BLaER1 (cell line): Measurements from ENCODE around the gene KNDC1.

Source experiments
- H3K27ac ChIP-seq: shearing (Covaris generic); formaldehyde crosslinking; 2 replicates; pipeline ENCODE4 v1.8.1; 2022
- H3K27me3 ChIP-seq: shearing (Covaris generic); formaldehyde crosslinking; 2 replicates; pipeline ENCODE4 v1.8.1; 2022
- H3K36me3 ChIP-seq: shearing (Covaris generic); formaldehyde crosslinking; 2 replicates; pipeline ENCODE4 v1.8.1; 2022
- H3K4me1 ChIP-seq: shearing (Covaris generic); formaldehyde crosslinking; 2 replicates; pipeline ENCODE4 v1.8.1; 2022
- H3K4me2 ChIP-seq: shearing (Covaris generic); formaldehyde crosslinking; 2 replicates; pipeline ENCODE4 v1.8.1; 2022
- H3K4me3 ChIP-seq: shearing (Covaris generic); formaldehyde crosslinking; 2 replicates; pipeline ENCODE4 v1.8.1; 2022
- H3K9ac ChIP-seq: shearing (Covaris generic); formaldehyde crosslinking; 2 replicates; pipeline ENCODE4 v1.8.1; 2022
- H3K9me3 ChIP-seq: shearing (Covaris generic); formaldehyde crosslinking; 2 replicates; pipeline ENCODE4 v1.8.1; 2022
- H4K20me1 ChIP-seq: shearing (Covaris generic); formaldehyde crosslinking; 2 replicates; pipeline ENCODE4 v1.8.1; 2022
- Cebpa-rat ChIP-seq: shearing (Covaris generic); IDR thresholded peaks from 2 replicates; pipeline ENCODE4 v1.8.1; 2022

KNDC1 gene

DNA sequence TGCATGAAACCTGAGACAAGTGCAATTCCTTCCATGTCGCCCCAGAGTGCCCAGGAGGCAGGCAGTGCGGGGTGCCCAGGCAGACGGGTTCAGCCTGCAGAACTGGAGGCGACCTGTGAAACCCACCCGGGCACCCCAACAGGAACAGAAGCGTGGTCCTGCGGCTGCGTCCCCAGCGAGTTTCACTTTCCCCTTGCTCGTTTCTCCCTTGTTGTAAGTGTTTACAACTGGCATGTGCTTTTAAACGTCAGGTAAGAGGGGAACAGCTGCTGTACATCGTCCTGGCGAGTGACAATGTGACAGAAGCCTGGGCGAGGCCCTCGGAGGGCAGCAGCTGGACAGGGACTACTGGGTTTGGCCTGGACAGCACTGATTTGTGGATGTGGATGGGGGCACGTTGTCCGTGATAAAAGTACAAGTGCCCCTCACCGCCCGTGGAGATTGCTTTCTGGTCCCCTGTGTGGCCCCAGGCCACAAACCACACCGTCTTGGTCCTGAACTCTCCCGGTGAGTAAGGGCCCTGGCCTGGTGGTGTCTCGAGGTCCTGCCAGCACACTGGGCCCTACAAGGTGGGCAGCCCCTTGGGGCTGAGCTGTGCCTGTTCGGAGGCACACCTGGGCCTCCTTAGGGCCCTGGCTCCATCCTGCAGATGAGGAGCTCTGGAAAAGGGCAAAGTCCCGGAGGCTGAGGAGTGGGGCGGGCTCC lies 81.6 kb downstream of the KNDC1 start:
- Histone ChIP-seq H3K4me3 (peak overlapping the region; percentile 57), H3K27ac (peak overlapping the region; percentile 15; the same call in 1 of the 2 replicates), H4K20me1 (peaks cover 17% of the 10 kb centered on the region), H3K4me2 (peak overlapping the region; percentile 96), H3K36me3 (no peaks in the 10 kb centered on the region), H3K4me1 (peaks cover 87% of the 10 kb centered on the region), H3K27me3 (peaks cover 58% of the 10 kb centered on the region), H3K9ac (peak overlapping the region; percentile 35; the same call in 1 of the 2 replicates), H3K9me3 (no peaks in the 10 kb centered on the region)
- no peak for TF ChIP-seq Cebpa-rat

DNA sequence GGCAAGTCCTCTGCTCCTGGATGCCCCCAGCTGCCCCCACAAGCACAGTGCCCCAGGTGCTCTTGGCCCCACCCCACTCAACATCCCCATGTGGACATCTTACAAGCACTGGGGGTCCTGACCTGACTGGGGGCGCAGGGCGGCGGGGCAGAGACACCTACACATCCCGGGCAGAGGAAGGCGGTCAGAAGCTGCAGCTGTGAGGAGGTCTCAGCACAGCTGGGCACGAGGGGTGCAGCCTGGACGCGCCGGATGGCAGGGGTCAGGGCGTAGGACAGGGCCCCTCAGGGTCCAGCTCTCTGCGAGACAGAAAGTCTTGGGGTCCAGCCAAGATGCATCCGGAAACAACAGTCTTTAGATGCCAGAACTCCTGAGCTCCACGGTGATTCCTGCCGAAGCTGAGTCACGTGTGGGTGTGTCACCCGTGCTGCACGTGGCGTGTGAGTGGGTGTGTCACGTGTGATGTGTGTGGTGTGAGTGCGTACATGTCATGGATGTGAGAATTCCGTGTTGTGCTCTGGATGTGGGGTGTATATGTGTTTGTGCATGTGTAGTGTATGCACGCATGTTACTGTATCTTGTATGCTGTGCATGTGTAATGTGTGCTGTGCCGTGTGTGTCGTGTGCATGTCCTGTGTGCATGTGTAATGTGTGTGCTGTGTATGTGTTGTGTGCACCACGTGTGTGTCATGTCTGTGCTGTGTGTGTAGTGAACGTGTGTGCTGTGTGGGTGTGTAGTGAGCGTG lies 82.8 kb downstream of the KNDC1 start:
- H3K27ac ChIP-seq, result no peak overlapping the region
- H3K36me3 ChIP-seq, result no peaks in the 10 kb centered on the region
- no peaks in the 10 kb centered on the region for H3K9me3 ChIP-seq
- no peak for TF ChIP-seq Cebpa-rat
- peaks cover 88% of the 10 kb centered on the region for H3K4me1 ChIP-seq
- peak overlapping the region; percentile 96 for H3K4me2 ChIP-seq
- peaks cover 47% of the 10 kb centered on the region for H3K27me3 ChIP-seq
- H4K20me1 ChIP-seq, result peaks cover 6% of the 10 kb centered on the region; the same call in 1 of the 2 replicates
- H3K9ac ChIP-seq, result no peak overlapping the region
- no peak overlapping the region for H3K4me3 ChIP-seq

DNA sequence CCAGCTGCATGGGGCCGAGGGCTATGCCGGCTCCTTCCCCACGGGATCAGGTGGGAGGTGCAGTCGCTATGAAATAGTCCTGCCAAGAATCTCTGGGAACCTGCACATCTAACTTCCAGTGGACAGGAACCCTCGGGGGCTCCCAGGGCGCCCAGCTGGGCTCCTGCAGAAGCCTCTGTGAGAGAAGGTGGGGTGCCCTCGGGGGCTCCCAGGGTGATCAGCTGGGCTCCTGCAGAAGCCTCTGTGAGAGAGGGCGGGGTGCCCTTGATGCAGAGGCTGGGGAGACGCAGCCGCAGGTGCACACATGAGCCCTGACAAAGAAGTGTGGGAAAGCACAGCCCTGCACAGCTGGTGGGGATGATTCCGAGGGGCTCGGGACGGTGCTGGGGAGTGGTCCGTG lies 83.6 kb downstream of the KNDC1 start:
- H3K9ac ChIP-seq, result no peak overlapping the region
- no peak overlapping the region for H3K4me3 ChIP-seq
- H3K9me3 ChIP-seq, result no peaks in the 10 kb centered on the region
- H3K36me3 ChIP-seq, result no peaks in the 10 kb centered on the region
- peaks cover 39% of the 10 kb centered on the region for H3K27me3 ChIP-seq
- no peaks in the 10 kb centered on the region for H4K20me1 ChIP-seq
- H3K4me2 ChIP-seq, result peak overlapping the region; percentile 96
- TF ChIP-seq Cebpa-rat, result no peak
- peaks cover 83% of the 10 kb centered on the region for H3K4me1 ChIP-seq
- no peak overlapping the region for H3K27ac ChIP-seq

DNA sequence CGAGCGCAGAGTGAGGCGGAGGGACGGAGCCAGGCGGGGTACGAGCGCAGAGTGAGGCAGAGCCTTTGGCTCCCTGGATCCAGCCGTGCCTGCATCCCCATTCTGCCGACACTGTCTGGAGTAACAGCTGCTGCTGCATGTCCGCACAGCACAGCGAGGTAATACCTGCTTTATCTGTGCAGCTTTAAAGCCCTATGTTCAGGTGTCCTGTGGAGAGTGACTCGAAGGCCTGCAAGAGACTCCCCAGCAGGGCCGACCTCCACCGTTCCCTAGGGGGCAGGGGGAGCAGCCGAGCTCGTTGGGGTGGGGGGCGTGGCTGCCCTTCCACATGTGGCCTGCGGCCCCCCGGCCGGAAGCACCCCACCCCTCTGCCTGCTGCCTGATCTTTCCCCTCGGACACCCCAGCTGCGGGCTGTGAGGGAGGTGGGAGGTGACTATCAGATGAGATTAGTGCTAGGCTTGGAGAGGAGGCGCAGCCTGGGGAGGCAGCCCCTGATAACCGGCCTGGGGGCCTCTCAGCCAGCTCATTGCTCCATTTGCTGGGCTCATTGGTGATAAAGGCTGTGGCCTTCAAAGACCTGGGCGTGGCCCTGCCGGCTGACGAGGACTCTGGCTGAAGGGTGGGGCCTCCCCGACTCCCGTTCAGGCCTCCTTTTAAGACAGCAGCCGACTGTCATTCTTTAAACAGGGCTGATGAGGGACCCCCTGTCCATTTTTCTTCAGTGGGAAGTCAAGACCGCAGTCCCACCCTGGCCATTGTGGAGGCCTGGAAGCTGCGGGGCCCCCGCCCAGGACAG lies 85.6 kb downstream of the KNDC1 start:
- Histone ChIP-seq H3K9ac (no peak overlapping the region), H3K27me3 (peaks cover 24% of the 10 kb centered on the region), H3K36me3 (no peaks in the 10 kb centered on the region), H3K27ac (no peak overlapping the region), H3K4me3 (peak overlapping the region; percentile 14; the same call in 1 of the 2 replicates), H3K4me1 (peaks cover 73% of the 10 kb centered on the region), H3K4me2 (peak overlapping the region; percentile 96), H4K20me1 (no peaks in the 10 kb centered on the region), H3K9me3 (no peaks in the 10 kb centered on the region)
- no peak for TF ChIP-seq Cebpa-rat

DNA sequence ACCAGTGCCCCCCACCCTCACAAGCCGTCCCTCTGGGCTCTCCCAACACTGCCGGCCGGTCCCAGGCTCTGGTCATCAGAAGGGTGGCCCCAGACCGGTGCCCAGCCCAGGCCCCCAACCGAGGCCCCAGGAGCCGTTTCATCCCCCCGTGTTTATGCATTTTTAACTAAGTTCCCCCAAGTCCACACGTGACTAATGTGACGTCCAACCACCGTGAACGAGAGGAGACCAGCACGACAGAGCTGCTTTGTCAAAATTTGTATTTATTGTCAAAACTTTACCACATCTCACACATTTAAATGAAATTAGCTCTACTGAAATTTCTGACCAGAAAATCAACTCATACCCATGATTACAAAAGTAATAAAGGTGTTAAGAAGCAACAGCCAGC lies 86.2 kb downstream of the KNDC1 start:
- TF ChIP-seq Cebpa-rat, result no peak
- no peaks in the 10 kb centered on the region for H3K9me3 ChIP-seq
- peak overlapping the region; percentile 14; the same call in 1 of the 2 replicates for H3K4me3 ChIP-seq
- peaks cover 20% of the 10 kb centered on the region for H3K27me3 ChIP-seq
- H3K9ac ChIP-seq, result no peak overlapping the region
- H3K36me3 ChIP-seq, result no peaks in the 10 kb centered on the region
- no peaks in the 10 kb centered on the region for H4K20me1 ChIP-seq
- H3K4me2 ChIP-seq, result peak overlapping the region; percentile 96
- H3K4me1 ChIP-seq, result peaks cover 67% of the 10 kb centered on the region
- no peak overlapping the region for H3K27ac ChIP-seq

DNA sequence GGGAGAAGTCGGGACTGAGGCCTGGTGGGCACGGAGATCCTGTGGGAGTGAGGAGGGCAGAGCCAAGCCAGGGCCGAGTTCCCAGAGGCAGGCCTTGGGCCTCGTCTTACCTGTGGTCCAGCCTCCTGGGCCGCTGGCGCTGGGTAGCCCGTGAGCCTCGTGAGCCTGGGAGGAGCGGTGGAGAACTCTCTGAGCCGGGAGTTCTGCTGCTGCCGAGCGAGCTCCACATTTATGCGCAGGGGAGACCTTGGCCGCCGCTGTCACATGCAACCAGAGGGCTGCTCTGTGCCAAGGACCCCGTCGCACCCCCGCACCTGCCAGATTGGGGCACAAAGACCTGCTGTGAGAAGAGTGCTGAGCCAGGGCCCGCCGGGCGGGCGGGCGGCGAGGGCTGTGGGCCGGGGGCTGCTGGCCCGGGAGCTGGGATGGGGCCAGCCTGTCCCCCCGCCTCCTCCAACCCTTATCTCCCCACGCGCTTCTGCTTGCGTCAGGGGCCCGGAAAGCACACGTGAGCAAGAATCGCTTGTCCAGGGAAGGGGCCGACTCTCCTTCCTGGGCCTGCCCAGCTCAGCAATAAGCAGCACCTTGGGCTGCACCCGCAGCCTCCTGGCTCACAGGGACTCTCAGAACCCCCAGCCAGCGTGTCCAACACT lies 87.8 kb downstream of the KNDC1 start:
- H3K4me1 ChIP-seq, result peaks cover 51% of the 10 kb centered on the region
- H3K36me3 ChIP-seq, result no peaks in the 10 kb centered on the region
- H3K4me2 ChIP-seq, result peak overlapping the region; percentile 96
- H3K27ac ChIP-seq, result 0 out of 2 replicates have a peak overlapping the region, but pooled peaks have one; percentile 6
- peaks cover 15% of the 10 kb centered on the region; the same call in 1 of the 2 replicates for H3K27me3 ChIP-seq
- no peak overlapping the region for H3K4me3 ChIP-seq
- H3K9ac ChIP-seq, result no peak overlapping the region
- H3K9me3 ChIP-seq, result no peaks in the 10 kb centered on the region
- no peaks in the 10 kb centered on the region for H4K20me1 ChIP-seq
- TF ChIP-seq Cebpa-rat, result no peak

DNA sequence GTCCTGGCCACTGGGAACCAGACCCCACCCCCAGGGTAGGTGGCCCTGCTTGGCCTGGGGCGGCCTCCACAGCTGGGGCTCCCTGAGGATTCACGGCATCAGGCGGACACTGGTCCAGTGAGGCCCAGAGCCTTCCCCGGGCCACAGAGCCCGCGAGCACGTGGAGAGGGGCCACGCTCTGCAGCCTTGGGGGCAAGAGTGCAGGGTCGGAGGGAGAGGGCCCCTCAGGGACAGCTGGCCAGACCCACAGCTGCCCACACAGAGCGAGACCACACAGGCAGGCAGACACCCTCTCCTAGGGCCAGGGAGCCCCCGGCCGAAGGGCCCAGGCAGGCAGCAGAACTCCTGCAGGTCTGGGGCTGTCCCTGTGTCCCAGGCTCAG lies 88.3 kb downstream of the KNDC1 start:
- no peak for TF ChIP-seq Cebpa-rat
- no peaks in the 10 kb centered on the region for H3K36me3 ChIP-seq
- H3K9ac ChIP-seq, result no peak overlapping the region
- H3K9me3 ChIP-seq, result no peaks in the 10 kb centered on the region
- 0 out of 2 replicates have a peak overlapping the region, but pooled peaks have one; percentile 6 for H3K27ac ChIP-seq
- H3K4me1 ChIP-seq, result peaks cover 46% of the 10 kb centered on the region
- H3K4me2 ChIP-seq, result no peak overlapping the region
- H3K27me3 ChIP-seq, result peaks cover 10% of the 10 kb centered on the region; the same call in 1 of the 2 replicates
- H3K4me3 ChIP-seq, result no peak overlapping the region
- H4K20me1 ChIP-seq, result no peaks in the 10 kb centered on the region

DNA sequence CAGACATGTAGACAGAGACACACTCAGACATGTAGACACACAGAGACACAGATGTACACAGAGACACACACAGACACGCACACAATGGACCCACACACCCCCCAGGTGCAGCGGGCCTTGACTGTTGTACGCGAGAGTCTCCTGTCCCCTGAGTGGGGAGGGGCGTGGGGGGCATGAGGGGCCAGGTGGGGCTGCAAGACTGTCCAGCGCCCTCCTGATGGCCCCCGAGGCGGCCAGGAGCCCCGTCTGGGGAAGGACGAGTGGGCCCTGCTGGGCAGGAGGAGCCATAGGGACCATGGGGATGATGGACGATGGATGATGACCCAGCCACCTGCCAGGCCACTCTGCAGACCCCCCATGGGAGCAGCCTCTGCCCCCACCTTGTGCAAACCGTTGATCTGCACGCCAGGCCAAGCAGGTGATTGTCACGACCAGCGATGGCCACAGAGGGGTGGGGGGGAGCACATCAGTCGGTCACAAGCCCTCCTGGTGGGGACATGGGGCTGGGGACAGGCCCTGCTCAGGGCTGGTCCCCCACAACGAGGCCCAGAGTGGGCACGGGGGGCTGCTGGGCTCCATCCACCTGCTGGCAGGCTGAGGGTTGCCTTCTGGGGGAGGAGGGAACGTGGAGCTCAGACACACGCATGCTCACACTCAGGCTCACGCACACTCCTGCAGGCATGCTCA lies 89.2 kb downstream of the KNDC1 start:
- H3K4me3 ChIP-seq, result no peak overlapping the region
- TF ChIP-seq Cebpa-rat, result no peak
- H3K27ac ChIP-seq, result no peak overlapping the region
- peaks cover 41% of the 10 kb centered on the region for H3K4me1 ChIP-seq
- no peak overlapping the region for H3K9ac ChIP-seq
- H4K20me1 ChIP-seq, result no peaks in the 10 kb centered on the region
- H3K9me3 ChIP-seq, result no peaks in the 10 kb centered on the region
- H3K27me3 ChIP-seq, result 0 out of 2 replicates have a peak, but pooled peaks cover 4% of the 10 kb centered on the region
- no peaks in the 10 kb centered on the region for H3K36me3 ChIP-seq
- H3K4me2 ChIP-seq, result no peak overlapping the region
